H1 (cell line): ENCODE results near the gene ACER1. TPM values are rescaled to one million over a fixed set of nuclear protein-coding genes. Genes with fewer than 3 reads are reported as not detected.

Experiments used
- TAF7 ChIP-seq: optimal IDR thresholded peaks from 2 replicates; pipeline ENCODE3; 2011; ENCODE audit warnings: low read depth, mild to moderate bottlenecking, inconsistent platforms, low read length, moderate library complexity, borderline replicate concordance
- TEAD4 ChIP-seq: IDR thresholded peaks from 2 replicates; pipeline ENCODE4 v1.6.1; 2012; ENCODE audit warnings: low read depth, low read length, inconsistent platforms, mixed read lengths
- polyA plus RNA-seq, 7 experiments: library from polyadenylated mRNA; depleted of rRNA in 3 of 7; stranded (reverse) in 5 of 7; unstranded in 2 of 7; fragments of >200 nt in 5 of 7; fragments of 200-250 nt in 2 of 7; gene quantifications; 1 replicate in 5 of 7; 2 replicates in 1 of 7; 4 replicates in 1 of 7; pipeline versions ENCODE4 v1.2.1 to v1.2.3, GENCODE V29; 2011 to 2013; ENCODE audit warnings: missing spikeins in 2 of 7, mixed read lengths in 2 of 7
- total RNA-seq: library from RNA; stranded (reverse); fragmentation: NEBNext Ultra II Directional; extraction: Animal tissue kit (Norgen Biotek cat#: 25700); gene quantifications from 2 replicates; pipeline ENCODE4 v1.2.1, GENCODE V29; 2021

The ACER1 gene
- total and polyA plus RNA-seq, 2 of the 8 experiments (the other 6 are each of a cell fraction or from before 2014, with no cell fraction given): 0.05 TPM; not detected in 1

DNA sequence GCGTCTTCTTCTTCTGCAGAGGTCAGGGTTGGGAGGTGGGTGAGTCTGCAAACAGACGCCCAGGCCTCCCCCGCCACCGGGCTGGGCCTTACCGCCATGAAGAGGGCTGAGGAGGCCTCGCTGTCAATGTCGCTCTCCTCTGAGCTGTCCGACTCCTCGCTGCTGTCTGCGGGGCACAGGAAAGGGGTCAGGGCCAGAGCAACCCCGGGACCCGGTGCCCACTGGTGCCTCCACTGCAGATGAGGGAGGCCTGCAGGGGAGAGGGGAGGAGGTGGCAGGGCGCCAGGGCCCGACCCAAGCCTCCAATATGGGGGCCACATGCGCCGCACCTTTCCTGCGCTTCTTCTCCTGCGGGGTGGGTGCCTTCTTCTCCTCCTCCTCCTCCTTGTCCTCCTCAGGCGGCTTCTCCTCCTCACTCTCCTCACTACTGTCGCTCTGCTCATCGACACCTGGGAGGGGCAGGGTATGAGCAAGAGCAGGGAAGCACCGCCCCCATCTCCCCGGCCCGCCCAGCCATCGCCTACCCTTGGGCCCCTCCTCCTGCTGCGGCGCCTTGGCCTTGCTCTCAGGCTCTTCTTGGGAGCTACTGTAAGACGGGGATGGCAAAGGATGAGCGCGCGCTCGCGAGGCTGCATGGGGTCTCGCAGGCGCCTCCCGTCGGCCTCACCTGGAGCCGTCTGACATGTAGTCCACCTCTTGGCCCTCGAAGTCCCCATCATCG is 47.8 kb upstream of the ACER1 start (continued):
- TF ChIP-seq TEAD4 (no peak), TAF7 (no peak)
